Neuronal stem cell (in vitro differentiated cells): ENCODE data around the gene MCU.

Experiments
- DNase-seq: peaks from one replicate; pipeline ENCODE4 v3.0.0-alpha.2; 2013; ENCODE audit warnings: low spot score
- H2AFZ ChIP-seq: one replicate; pipeline ENCODE4 v1.6.1; 2013; ENCODE audit warnings: mild to moderate bottlenecking, low read length, inconsistent platforms
- H2AK5ac ChIP-seq: 2 replicates; pipeline ENCODE4 v1.6.1; 2013; ENCODE audit warnings: low read depth, mild to moderate bottlenecking, inconsistent platforms, low read length, moderate library complexity, mixed read lengths
- H2BK120ac ChIP-seq: 2 replicates; pipeline ENCODE4 v1.6.1; 2013; ENCODE audit warnings: low read depth, mild to moderate bottlenecking, inconsistent platforms, low read length, moderate library complexity, mixed read lengths
- H2BK12ac ChIP-seq: one replicate; pipeline ENCODE4 v1.6.1; 2013; ENCODE audit warnings: low read length, inconsistent platforms
- H2BK15ac ChIP-seq: 2 replicates; pipeline ENCODE4 v1.6.1; 2013; ENCODE audit warnings: mild to moderate bottlenecking, low read length, inconsistent platforms, mixed read lengths
- H2BK5ac ChIP-seq: one replicate; pipeline ENCODE4 v1.6.1; 2013; ENCODE audit warnings: inconsistent platforms, mild to moderate bottlenecking, low read length, moderate library complexity
- H3K14ac ChIP-seq: one replicate; pipeline ENCODE4 v1.6.1; 2013; ENCODE audit warnings: low read length, inconsistent platforms
- H3K18ac ChIP-seq: 2 replicates; pipeline ENCODE4 v1.6.1; 2013; ENCODE audit warnings: low read length, inconsistent platforms
- H3K23ac ChIP-seq: 2 replicates; pipeline ENCODE4 v1.6.1; 2013; ENCODE audit warnings: low read depth, mild to moderate bottlenecking, mixed read lengths, low read length, inconsistent platforms; ENCODE audit not compliant: poor library complexity
- H3K27ac ChIP-seq: replicated peaks from 3 replicates; pipeline ENCODE4 v1.5.1; 2013; ENCODE audit warnings: low read length, inconsistent platforms
- H3K27me3 ChIP-seq, 3 experiments: 2 replicates each; pipeline ENCODE4 v1.6.1; 2013; ENCODE audit warnings: low read length in 3 of 3, mild to moderate bottlenecking in 2 of 3, inconsistent platforms in 1 of 3, low read depth in 1 of 3, mixed read lengths in 1 of 3, moderate library complexity in 1 of 3; ENCODE audit not compliant: control insufficient read depth in 3 of 3, insufficient read depth in 3 of 3
- H3K36me3 ChIP-seq, 2 donors: replicated peaks in 1 of 2; 2 replicates each; pipeline ENCODE4 v1.6.1; 2013; ENCODE audit warnings: low read length in 2 of 2; ENCODE audit not compliant: control insufficient read depth in 2 of 2, insufficient read depth in 2 of 2
- H3K4ac ChIP-seq: 2 replicates; pipeline ENCODE4 v1.6.1; 2013; ENCODE audit warnings: inconsistent platforms, mild to moderate bottlenecking, low read length, moderate library complexity
- H3K4me1 ChIP-seq, 2 donors: 1 replicate in 1 of 2; 2 replicates in 1 of 2; pipeline ENCODE4 v1.6.1; 2013; ENCODE audit warnings: low read length in 2 of 2, low read depth in 1 of 2; ENCODE audit not compliant: control insufficient read depth in 2 of 2, insufficient read depth in 1 of 2
- H3K4me2 ChIP-seq: one replicate; pipeline ENCODE4 v1.6.1; 2013; ENCODE audit warnings: mild to moderate bottlenecking, low read length, inconsistent platforms; ENCODE audit not compliant: insufficient read depth, poor library complexity, severe bottlenecking
- H3K4me3 ChIP-seq, 2 donors: 2 replicates each; pipeline ENCODE4 v1.5.1; 2013; ENCODE audit warnings: low read length in 2 of 2, mild to moderate bottlenecking in 2 of 2, inconsistent platforms in 1 of 2, moderate library complexity in 1 of 2
- H3K79me1 ChIP-seq: one replicate; pipeline ENCODE4 v1.6.1; 2013; ENCODE audit warnings: low read depth, mild to moderate bottlenecking, inconsistent platforms, low read length, moderate library complexity
- H3K9ac ChIP-seq: one replicate; pipeline ENCODE4 v1.6.1; 2013; ENCODE audit warnings: mild to moderate bottlenecking, low read depth, low read length, inconsistent platforms; ENCODE audit not compliant: poor library complexity
- H3K9me3 ChIP-seq, 2 donors: replicated peaks in 1 of 2; 2 replicates each; pipeline versions ENCODE3 to v1.6.1; 2013; ENCODE audit warnings: low read length in 2 of 2, mild to moderate bottlenecking in 2 of 2, inconsistent platforms in 1 of 2, low read depth in 1 of 2, mixed read lengths in 1 of 2, moderate library complexity in 1 of 2; ENCODE audit not compliant: control insufficient read depth in 2 of 2, insufficient read depth in 1 of 2
- H4K8ac ChIP-seq: one replicate; pipeline ENCODE4 v1.6.1; 2013; ENCODE audit warnings: low read depth, mild to moderate bottlenecking, inconsistent platforms, low read length, moderate library complexity
- H4K91ac ChIP-seq: one replicate; pipeline ENCODE4 v1.6.1; 2013; ENCODE audit warnings: low read length, low read depth, mild to moderate bottlenecking, inconsistent platforms; ENCODE audit not compliant: poor library complexity
- WGBS, 2 donors: extraction: QIAGEN DNeasy Blood & Tissue Kit; methylation state at CpG; one replicate each; pipeline ENCODE4 v1.1.7; 2013; ENCODE audit warnings: missing lambda C conversion rate in 2 of 2, mixed read lengths in 1 of 2; ENCODE audit not compliant: insufficient read length in 2 of 2, insufficient replicate concordance in 1 of 2; ENCODE audit errors: extremely low coverage in 2 of 2; 5-methylcytosine and 5-hydroxymethylcytosine counted together

Gene MCU

DNA sequence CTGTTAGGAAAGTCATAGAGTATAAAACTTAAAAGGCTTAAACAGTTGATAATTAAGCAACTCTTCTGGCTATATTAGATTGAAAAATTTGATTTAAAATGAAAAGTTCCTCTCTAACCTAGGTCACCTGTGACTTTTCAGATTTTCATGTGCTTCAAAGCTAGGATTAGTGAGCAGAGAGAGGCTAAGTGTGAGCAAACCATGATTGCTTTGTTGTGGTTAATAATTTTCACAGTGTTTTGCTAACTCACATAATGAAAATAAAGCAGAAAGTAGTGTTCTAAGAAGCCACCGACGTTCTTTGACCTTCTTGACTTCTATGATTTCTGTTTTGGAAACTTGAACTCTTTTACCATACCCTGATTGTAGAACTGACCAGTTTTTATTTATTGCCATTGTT, 126.1 kb downstream of the MCU start:
- no peaks in the 10 kb centered on the region for H3K4me1 ChIP-seq
- no peak overlapping the region for H3K4me3 ChIP-seq
- no peak for DNase-seq
- no peak overlapping the region for H4K91ac ChIP-seq
- H2BK120ac ChIP-seq, result no peak overlapping the region
- no peak overlapping the region for H3K18ac ChIP-seq
- no peak overlapping the region for H2BK5ac ChIP-seq
- no peak overlapping the region for H2BK15ac ChIP-seq
- no peak overlapping the region for H3K14ac ChIP-seq
- H3K9me3 ChIP-seq, result peaks cover 2 to 13% of the 10 kb centered on the region in 2 donors
- H4K8ac ChIP-seq, result no peak overlapping the region
- no peak overlapping the region for H2AK5ac ChIP-seq
- no peak overlapping the region for H3K4me2 ChIP-seq
- no peak overlapping the region for H2AFZ ChIP-seq
- H3K23ac ChIP-seq, result no peak overlapping the region
- no peak overlapping the region for H2BK12ac ChIP-seq
- H3K4ac ChIP-seq, result no peak overlapping the region
- WGBS, 2 donors, result no CpG with 5 or more reads among the region's 2 CpGs
- no peaks in the 10 kb centered on the region for H3K27me3 ChIP-seq
- H3K36me3 ChIP-seq, result no peaks in the 10 kb centered on the region
- no peaks in the 10 kb centered on the region for H3K79me1 ChIP-seq
- H3K9ac ChIP-seq, result no peak overlapping the region
- no peak overlapping the region for H3K27ac ChIP-seq

DNA sequence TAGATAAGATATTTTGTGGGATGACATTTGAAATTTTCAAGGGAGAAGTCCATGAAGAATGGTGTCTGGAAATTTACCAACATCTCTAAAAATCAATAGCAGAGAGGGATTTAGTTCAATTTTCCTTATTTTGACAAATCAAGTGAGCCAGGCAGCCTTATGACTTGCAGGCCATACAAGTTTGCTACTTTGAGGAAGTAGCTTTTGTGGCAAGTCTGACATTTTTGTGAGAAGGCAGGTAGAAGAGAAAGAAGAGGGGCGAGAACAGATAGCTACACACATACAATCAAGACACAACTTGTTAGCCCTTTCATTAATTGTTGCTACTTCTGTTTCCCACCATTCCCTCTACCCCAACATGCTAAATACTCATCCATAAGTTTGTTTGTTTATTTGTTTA, 127.1 kb downstream of the MCU start:
- no peaks in the 10 kb centered on the region for H3K79me1 ChIP-seq
- no peak overlapping the region for H2BK5ac ChIP-seq
- DNase-seq, result no peak

DNA sequence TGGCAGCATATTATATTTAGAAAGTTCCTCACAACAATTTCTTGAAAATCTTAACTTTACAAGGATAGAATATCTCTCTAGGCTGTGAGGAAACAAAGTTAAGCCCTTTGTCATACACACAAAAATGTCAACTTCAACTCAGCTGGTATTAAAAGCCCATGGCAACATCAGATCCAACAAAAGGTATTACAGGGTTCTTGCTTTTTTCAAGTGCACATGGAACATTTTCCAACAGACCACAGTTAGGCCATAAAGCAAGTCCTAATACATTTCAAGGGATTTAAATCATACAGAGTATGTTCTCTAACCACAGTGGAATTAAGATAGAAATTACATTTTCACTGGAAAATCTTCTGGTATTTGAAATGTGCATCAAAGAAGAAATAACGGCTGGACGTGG, 129.7 kb downstream of the MCU start:
- DNase-seq, result no peak
- Histone ChIP-seq H4K8ac (no peak overlapping the region), H3K27ac (no peak overlapping the region), H2AK5ac (no peak overlapping the region), H2BK5ac (no peak overlapping the region), H4K91ac (no peak overlapping the region), H3K4me1 (no peaks in the 10 kb centered on the region), H3K36me3 (no peaks in the 10 kb centered on the region), H3K9me3 (peaks cover 2 to 15% of the 10 kb centered on the region in 2 donors), H3K79me1 (no peaks in the 10 kb centered on the region), H2AFZ (no peak overlapping the region), H2BK120ac (no peak overlapping the region), H3K23ac (no peak overlapping the region), H2BK15ac (no peak overlapping the region), H3K14ac (no peak overlapping the region), H3K4ac (no peak overlapping the region), H2BK12ac (no peak overlapping the region), H3K18ac (no peak overlapping the region), H3K9ac (no peak overlapping the region), H3K4me3 (no peak overlapping the region), H3K27me3 (no peaks in the 10 kb centered on the region), H3K4me2 (no peak overlapping the region)
- no CpG with 5 or more reads among the region's 2 CpGs for WGBS, 2 donors

More for the DNA sequence above, 127.1 kb downstream of the MCU start:
- no peak overlapping the region for H2AFZ ChIP-seq
- no peak overlapping the region for H4K91ac ChIP-seq
- H3K23ac ChIP-seq, result no peak overlapping the region
- no peaks in the 10 kb centered on the region for H3K27me3 ChIP-seq
- H3K36me3 ChIP-seq, result no peaks in the 10 kb centered on the region
- no peak overlapping the region for H2BK15ac ChIP-seq
- no peak overlapping the region for H3K18ac ChIP-seq
- no peak overlapping the region for H3K4me2 ChIP-seq
- H3K4me1 ChIP-seq, result no peaks in the 10 kb centered on the region
- no peak overlapping the region for H2BK12ac ChIP-seq
- no peak overlapping the region for H3K27ac ChIP-seq
- no peak overlapping the region for H3K4me3 ChIP-seq
- H3K9ac ChIP-seq, result no peak overlapping the region
- no peak overlapping the region for H4K8ac ChIP-seq
- WGBS, 2 donors, result no CpG with 5 or more reads among the region's 1 CpG
- no peak overlapping the region for H2AK5ac ChIP-seq
- H3K4ac ChIP-seq, result no peak overlapping the region
- H3K9me3 ChIP-seq, result peaks cover 2 to 15% of the 10 kb centered on the region in 2 donors
- no peak overlapping the region for H3K14ac ChIP-seq
- no peak overlapping the region for H2BK120ac ChIP-seq

DNA sequence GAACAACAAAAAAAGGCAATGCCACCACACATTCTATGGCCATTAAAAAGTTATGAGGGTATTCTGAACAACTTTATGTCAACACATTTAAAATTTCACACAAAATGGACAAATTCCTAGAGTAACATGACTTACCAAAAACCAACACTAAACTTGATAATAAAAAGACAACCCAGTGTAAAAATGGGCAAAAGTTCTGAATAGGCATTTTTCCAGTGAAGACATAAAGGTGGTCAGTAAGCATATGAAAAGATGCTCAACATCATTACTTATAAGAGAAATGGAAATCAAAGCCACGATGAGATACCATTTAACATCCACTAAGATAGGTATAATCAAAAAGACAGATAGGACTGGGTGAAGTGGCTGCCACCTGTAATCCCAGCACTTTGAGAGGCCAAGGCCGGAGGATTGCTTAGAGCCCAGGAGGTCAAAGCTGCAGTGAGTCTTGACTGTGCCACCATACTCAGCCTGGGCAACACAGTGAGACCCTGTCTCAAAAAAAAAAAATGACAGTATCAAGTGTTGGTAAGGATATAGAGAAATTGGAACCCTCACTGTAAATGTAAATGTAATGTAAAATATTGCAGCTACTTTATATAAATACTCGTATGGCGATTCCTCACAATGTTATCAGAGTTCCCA, 130.5 kb downstream of the MCU start:
- no peak overlapping the region for H2BK5ac ChIP-seq
- H3K27ac ChIP-seq, result no peak overlapping the region
- no peak overlapping the region for H2BK15ac ChIP-seq
- H3K4me3 ChIP-seq, result no peak overlapping the region
- H4K91ac ChIP-seq, result no peak overlapping the region
- WGBS, 2 donors, result no CpG with 5 or more reads among the region's 4 CpGs
- no peak overlapping the region for H2AK5ac ChIP-seq
- H3K9me3 ChIP-seq, result peaks cover 2 to 15% of the 10 kb centered on the region in 2 donors
- H3K79me1 ChIP-seq, result no peaks in the 10 kb centered on the region
- no peak overlapping the region for H3K4ac ChIP-seq
- H3K27me3 ChIP-seq, result no peaks in the 10 kb centered on the region
- no peak overlapping the region for H2AFZ ChIP-seq
- no peak overlapping the region for H4K8ac ChIP-seq
- H3K18ac ChIP-seq, result no peak overlapping the region
- H3K9ac ChIP-seq, result no peak overlapping the region
- no peak overlapping the region for H2BK12ac ChIP-seq
- H3K4me1 ChIP-seq, result no peaks in the 10 kb centered on the region
- no peak for DNase-seq
- no peaks in the 10 kb centered on the region for H3K36me3 ChIP-seq
- no peak overlapping the region for H3K14ac ChIP-seq
- H3K4me2 ChIP-seq, result no peak overlapping the region
- no peak overlapping the region for H3K23ac ChIP-seq
- H2BK120ac ChIP-seq, result no peak overlapping the region
